Stimulated activated CD4-positive, alpha-beta T cell treated with anti-CD3 and anti-CD28 coated beads, Interleukin-4, amount 100 ng/mL, for 24 hours (primary cell): ENCODE measurements around the gene RAB11FIP3.
"Not testable (repeated sequence)": the region's sequence is repeated elsewhere in the genome, so short reads cannot be mapped to it uniquely, and the experiment has no call there.

Source experiments
- DNase-seq: peaks from one replicate; pipeline ENCODE4 v3.0.0-alpha.2; 2020

RAB11FIP3 gene

DNA sequence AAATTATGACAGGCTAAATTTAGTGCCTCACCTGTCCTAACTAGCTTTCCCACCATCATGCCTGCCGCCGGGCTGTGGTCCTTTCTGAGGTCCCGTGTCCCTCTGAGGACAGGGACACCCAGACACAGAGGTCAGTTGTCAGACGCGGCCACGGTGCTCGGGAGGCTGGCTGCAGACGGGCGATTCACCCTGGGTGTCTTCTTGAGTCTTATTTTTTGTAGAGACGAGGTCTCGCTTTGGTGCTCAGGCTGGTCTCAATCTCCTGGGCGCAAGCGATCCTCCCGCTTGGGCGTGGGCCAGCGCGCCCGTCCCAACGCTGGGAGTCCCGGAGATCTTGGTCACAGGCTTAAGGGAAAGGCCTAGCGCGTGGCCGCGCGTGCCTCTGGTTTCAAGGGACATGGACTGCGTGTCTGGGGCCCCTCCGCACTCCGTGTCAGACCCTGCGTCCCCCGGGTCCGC lies 797 bp upstream of the RAB11FIP3 start:
- no peak for DNase-seq

- peak; percentile 30 for DNase-seq
Measured at GRCh38 chr16:425740-426114, 278 bp downstream of the RAB11FIP3 start.

DNA sequence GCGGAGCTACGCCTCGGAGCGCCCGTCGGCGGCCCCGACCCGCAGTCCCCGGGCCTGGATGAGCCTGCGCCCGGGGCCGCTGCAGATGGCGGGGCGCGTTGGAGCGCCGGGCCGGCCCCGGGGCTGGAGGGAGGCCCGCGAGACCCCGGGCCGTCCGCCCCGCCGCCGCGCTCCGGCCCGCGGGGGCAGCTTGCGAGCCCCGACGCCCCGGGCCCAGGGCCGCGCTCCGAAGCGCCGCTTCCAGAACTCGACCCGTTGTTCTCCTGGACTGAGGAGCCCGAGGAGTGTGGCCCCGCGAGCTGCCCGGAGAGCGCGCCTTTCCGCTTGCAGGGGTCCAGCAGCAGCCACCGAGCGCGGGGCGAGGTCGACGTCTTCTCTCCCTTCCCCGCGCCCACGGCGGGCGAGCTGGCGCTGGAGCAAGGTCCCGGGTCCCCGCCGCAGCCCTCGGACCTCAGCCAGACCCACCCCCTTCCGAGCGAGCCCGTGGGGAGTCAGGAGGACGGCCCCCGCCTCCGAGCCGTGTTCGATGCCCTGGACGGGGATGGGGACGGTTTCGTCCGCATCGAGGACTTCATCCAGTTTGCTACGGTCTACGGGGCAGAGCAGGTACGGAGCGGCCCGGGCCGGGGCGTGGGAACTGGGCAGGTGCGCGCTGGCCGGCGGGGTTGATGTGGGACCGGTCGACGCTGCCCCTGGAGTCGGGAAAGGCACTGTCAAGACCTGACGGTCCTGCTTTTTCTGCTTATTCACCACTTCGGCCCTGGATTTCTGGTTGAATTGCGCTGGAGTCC lies 861 bp downstream of the RAB11FIP3 start:
- DNase-seq, result no peak

DNA sequence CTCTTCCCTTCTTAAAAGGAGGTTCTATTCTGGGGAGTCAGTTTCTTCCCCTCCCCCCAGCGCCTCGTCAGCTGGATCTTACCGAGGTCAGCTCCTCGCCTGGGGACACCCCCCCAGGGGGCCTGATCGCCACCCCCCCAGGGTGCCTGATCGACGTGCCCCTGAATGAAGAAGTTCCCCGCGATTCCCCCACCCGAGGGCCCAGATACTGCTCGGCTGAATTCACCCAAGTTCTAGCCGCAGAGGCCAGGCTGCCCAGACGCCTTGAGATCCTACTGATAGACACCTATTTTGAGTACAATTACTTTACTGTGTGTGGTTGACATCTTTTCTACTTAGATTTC lies 1.4 kb downstream of the RAB11FIP3 start:
- DNase-seq, result no peak

- DNase-seq, result no peak
Measured at GRCh38 chr16:427250-427649, 1.8 kb downstream of the RAB11FIP3 start.

GRCh38 chr16:430904-431303 lies 5.5 kb downstream of the RAB11FIP3 start:
- no peak for DNase-seq

DNA sequence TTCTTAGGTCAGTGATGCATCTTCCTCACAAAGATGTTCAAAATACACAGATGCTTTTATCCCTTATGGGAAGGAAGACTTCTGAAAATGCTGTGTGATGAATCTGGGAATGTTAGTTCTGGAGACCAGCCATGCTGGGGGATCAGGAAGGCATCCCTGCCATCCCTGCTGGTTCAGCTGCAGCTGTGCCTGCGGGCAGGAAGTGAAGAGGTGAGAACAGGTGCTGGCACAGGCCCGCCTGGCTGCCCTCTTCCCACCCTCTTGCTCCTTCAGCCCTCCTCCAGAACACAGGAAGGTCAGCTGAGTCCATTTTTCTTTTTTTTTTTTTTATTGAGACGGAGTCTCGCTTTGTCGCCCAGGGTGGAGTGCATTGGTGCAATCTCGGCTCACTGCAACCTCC lies 15.2 kb downstream of the RAB11FIP3 start:
- no peak for DNase-seq

DNA sequence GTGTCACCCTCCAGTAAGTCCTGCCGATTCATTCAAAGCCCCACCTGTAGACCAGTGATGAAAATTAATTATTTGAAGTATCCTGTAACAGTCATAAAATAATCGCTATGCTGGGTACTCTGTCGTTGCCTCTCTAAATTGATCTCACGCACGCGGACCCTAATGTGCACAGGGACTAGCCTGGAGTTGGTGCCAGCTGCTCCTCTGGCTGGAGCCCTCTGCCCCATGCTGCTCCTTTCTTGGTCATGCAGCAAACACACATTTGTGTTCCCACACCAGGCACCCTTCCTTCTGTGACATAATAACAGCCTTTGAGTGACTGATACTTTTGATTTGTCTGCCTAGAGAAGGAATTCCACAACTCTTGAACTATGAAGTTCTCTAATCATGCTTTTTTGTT lies 16.0 kb downstream of the RAB11FIP3 start:
- DNase-seq, result no peak

- no peak for DNase-seq
Measured at GRCh38 chr16:442976-443375, 17.5 kb downstream of the RAB11FIP3 start.

DNA sequence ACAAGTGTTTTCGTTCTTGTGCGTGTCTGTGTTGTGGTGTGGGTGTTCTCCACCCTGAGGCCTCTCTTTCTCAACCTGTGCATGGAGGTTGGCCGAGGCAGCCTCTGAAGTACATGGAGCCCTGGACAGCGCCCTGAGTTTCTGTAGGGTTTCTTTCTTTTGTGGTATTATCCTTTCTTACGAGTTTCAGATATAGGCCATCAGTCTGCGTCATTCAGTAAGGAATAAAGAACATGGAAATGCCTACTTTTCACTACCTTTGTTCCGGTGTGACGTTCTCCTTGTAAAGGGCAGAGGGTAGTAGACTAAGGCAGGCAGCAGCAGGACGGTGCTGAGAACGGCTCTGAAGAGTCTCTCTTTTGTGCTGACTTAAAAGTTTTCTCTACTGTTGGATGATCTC lies 18.6 kb downstream of the RAB11FIP3 start:
- no peak for DNase-seq

DNA sequence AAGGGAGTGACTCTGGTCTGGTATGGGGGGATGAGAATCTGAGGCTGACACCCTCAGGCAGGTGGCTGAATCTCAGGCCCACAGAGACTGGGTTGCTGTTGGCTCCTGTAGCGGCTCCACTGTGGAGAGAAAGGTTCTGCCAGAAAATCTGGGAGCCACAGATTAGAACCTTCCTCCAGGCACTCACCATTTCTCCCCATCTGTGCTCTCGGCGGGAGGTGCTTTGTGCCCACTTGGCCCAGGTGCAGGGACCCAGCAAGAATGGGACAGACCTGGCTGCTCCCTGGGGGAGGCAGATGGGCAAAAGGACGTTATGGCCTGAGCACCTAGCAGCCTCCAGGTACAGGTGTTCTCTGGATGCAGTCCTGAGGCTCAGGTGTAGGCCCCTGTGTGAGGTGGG lies 20.1 kb downstream of the RAB11FIP3 start:
- no peak for DNase-seq

GRCh38 chr16:450385-450784 lies 24.9 kb downstream of the RAB11FIP3 start:
- DNase-seq, result no peak

DNA sequence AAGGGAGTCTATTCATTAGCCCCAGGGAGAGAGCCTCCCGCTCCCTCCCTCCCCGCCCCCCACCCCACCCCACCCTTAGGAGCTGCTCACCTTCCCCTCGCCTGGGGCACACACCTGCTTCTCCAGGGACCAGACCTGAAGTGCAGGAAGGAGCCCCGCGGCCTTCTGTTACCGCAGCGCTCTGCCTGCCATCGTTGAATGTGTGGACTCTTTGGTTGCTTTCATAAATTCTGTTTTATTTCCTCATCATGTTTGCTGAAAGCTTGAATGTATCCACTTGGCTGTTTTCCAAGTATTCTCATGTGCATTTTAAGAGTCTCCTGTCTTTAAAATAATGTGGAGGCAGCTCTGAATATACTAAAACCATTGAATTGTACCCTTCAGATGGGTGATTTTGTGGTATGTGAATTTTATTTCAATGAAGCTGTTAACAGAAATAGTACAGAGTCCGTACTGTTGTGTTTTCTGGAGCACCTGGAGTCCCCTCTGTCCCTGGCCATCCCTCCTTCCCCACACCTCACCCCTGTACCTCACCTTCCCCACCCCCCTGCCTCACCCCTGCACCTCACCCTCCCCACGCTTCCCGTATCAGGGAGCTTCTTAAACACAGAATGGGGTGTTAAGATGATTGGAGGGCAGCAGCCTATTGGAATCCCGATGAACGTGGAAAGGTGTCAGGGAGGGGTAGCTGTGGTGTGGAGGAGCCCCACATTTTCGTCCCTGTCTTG lies 25.5 kb downstream of the RAB11FIP3 start:
- DNase-seq, result no peak

GRCh38 chr16:454397-454940 lies 29.0 kb downstream of the RAB11FIP3 start:
- DNase-seq, result no peak

- no peak for DNase-seq
Measured at GRCh38 chr16:455453-455852, 30.0 kb downstream of the RAB11FIP3 start.

- DNase-seq, result no peak
Measured at GRCh38 chr16:456891-457483, 31.5 kb downstream of the RAB11FIP3 start.

- no peak for DNase-seq
Measured at GRCh38 chr16:457732-458400, 32.4 kb downstream of the RAB11FIP3 start.

DNA sequence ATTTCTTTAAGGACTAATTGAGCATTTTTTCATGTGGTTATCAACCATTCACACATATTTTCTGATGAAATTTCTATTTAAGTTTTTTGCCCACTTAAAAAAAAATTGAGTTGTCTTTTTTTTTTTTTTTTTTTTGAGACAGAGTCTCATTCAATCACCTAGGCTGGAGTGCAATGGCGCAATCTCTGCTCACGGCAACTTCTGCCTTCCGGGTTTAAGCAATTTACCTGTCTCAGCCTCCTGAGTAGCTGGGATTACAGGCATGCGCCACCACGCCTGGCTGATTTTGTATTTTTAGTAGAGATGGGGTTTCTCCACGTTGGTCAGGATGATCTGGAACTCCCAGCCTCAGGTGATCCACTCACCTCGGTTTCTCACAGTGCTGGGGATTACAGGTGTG lies 34.3 kb downstream of the RAB11FIP3 start:
- no peak for DNase-seq

- DNase-seq, result no peak
Measured at GRCh38 chr16:460787-461186, 35.3 kb downstream of the RAB11FIP3 start.

DNA sequence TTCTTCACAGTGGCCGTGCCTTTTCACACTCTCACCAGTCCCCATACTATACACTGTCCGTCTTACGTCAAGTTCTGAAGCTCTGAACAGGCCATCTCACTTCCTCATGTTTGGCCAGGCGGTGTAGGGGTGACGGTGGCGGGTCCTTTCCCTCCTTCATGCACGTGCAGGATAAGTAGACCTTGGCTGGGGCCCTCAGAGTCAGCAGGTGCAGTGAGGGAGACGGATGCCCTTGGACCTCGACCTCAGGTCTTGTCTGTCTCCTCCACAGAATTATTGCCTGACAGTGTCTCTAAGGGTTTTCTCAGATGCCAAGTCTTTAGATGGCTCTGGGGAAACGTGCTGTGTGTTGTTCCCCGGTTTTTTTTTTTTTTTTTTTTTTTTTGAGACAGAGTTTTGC lies 37.6 kb downstream of the RAB11FIP3 start:
- DNase-seq, result no peak

DNA sequence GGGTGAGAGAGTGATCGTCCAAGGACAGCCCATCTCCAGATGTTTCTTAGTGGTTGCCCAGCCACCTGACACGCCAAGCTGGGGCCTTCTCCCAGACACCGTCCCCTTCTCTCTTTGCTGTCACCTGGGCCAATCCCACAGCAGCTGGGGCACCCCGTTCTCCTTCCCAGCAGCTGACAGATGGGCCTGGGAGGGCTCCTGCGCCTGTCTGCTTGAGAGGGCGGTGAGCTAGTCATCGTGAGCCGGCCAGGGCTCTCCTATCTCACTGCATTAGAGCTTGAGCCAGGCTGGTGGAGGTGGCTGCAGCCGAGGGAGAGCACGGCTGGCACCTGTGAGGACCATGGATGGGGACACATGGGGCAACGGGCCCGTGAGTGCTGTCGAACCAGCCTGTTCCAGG lies 41.2 kb downstream of the RAB11FIP3 start:
- no peak for DNase-seq

GRCh38 chr16:467249-467871 lies 41.9 kb downstream of the RAB11FIP3 start:
- DNase-seq, result not testable (repeated sequence)
